ENCODE results near the gene PZP.

The PZP gene

GRCh38 chr12:9108504-9109212 is 99.5 kb downstream of the PZP start:
- no peak overlapping the region for H3K14ac ChIP-seq (ENCODE audit: low read length)
- H2BK120ac ChIP-seq (ENCODE audit: insufficient read depth, low read length, poor library complexity), result no peak overlapping the region
- H3K36me3 ChIP-seq (ENCODE audit: control insufficient read depth in 1 of 2, insufficient read depth in 2 of 2, low read length in 2 of 2), result no peaks in the 10 kb centered on the region
- no peak for DNase-seq
- H3K4me1 ChIP-seq (ENCODE audit: control insufficient read depth in 1 of 2, insufficient read depth in 2 of 2, low read length in 2 of 2), result no peaks in the 10 kb centered on the region
- no peaks in the 10 kb centered on the region for H3K79me1 ChIP-seq (ENCODE audit: low read length)
- no peak overlapping the region for H3K27ac ChIP-seq (ENCODE audit: low read depth, low read length)
- WGBS (ENCODE audit: extremely low coverage, insufficient coverage, insufficient read length), result no CpG with 5 or more reads among the region's 5 CpGs
- H3K4me3 ChIP-seq (ENCODE audit: low read depth, low read length), result no peak overlapping the region
- H4K91ac ChIP-seq (ENCODE audit: low read depth, low read length), result no peak overlapping the region
- no peak overlapping the region for H3K23ac ChIP-seq (ENCODE audit: low read length)
- H3K18ac ChIP-seq (ENCODE audit: low read length), result no peak overlapping the region
- H2BK12ac ChIP-seq (ENCODE audit: low read length), result no peak overlapping the region
- H3K79me2 ChIP-seq (ENCODE audit: control insufficient read depth, insufficient read depth, low read length, poor library complexity), result no peaks in the 10 kb centered on the region
- no peak overlapping the region for H3K9ac ChIP-seq (ENCODE audit: low read length)
- H4K12ac ChIP-seq (ENCODE audit: low read depth, low read length), result no peak overlapping the region
- no peak overlapping the region for H2BK5ac ChIP-seq (ENCODE audit: low read depth, low read length, poor library complexity)
- no peaks in the 10 kb centered on the region for H3K27me3 ChIP-seq (ENCODE audit: insufficient read depth, low read length)
- no peak overlapping the region for H3K4me2 ChIP-seq (ENCODE audit: low read length)
- H2AFZ ChIP-seq (ENCODE audit: insufficient read depth, low read length, poor library complexity), result no peak overlapping the region
- H3K4ac ChIP-seq (ENCODE audit: low read depth, low read length), result no peak overlapping the region
- no peaks in the 10 kb centered on the region for H3K9me3 ChIP-seq (ENCODE audit: insufficient read depth, low read depth, low read length)
- no peak overlapping the region for H4K8ac ChIP-seq (ENCODE audit: low read depth, low read length)
- H2AK5ac ChIP-seq (ENCODE audit: low read length), result no peak overlapping the region

GRCh38 chr12:9107542-9107873 is 100.7 kb downstream of the PZP start:
- Histone ChIP-seq H3K27me3 (ENCODE audit: insufficient read depth, low read length) (no peaks in the 10 kb centered on the region), H4K12ac (ENCODE audit: low read depth, low read length) (no peak overlapping the region), H3K23ac (ENCODE audit: low read length) (no peak overlapping the region), H2BK120ac (ENCODE audit: insufficient read depth, low read length, poor library complexity) (no peak overlapping the region), H3K4me1 (ENCODE audit: control insufficient read depth in 1 of 2, insufficient read depth in 2 of 2, low read length in 2 of 2) (no peaks in the 10 kb centered on the region), H3K36me3 (ENCODE audit: control insufficient read depth in 1 of 2, insufficient read depth in 2 of 2, low read length in 2 of 2) (no peaks in the 10 kb centered on the region), H2BK12ac (ENCODE audit: low read length) (no peak overlapping the region), H3K18ac (ENCODE audit: low read length) (no peak overlapping the region), H2BK5ac (ENCODE audit: low read depth, low read length, poor library complexity) (no peak overlapping the region), H3K9ac (ENCODE audit: low read length) (no peak overlapping the region), H3K27ac (ENCODE audit: low read depth, low read length) (no peak overlapping the region), H3K14ac (ENCODE audit: low read length) (no peak overlapping the region), H3K4me3 (ENCODE audit: low read depth, low read length) (no peak overlapping the region), H4K91ac (ENCODE audit: low read depth, low read length) (no peak overlapping the region), H3K9me3 (ENCODE audit: insufficient read depth, low read depth, low read length) (no peaks in the 10 kb centered on the region), H3K79me1 (ENCODE audit: low read length) (no peaks in the 10 kb centered on the region), H3K4ac (ENCODE audit: low read depth, low read length) (no peak overlapping the region), H3K4me2 (ENCODE audit: low read length) (no peak overlapping the region), H3K79me2 (ENCODE audit: control insufficient read depth, insufficient read depth, low read length, poor library complexity) (no peaks in the 10 kb centered on the region), H2AK5ac (ENCODE audit: low read length) (no peak overlapping the region), H4K8ac (ENCODE audit: low read depth, low read length) (no peak overlapping the region), H2AFZ (ENCODE audit: insufficient read depth, low read length, poor library complexity) (no peak overlapping the region)
- DNase-seq, result no peak
- no CpG with 5 or more reads among the region's 3 CpGs for WGBS (ENCODE audit: extremely low coverage, insufficient coverage, insufficient read length)

DNA sequence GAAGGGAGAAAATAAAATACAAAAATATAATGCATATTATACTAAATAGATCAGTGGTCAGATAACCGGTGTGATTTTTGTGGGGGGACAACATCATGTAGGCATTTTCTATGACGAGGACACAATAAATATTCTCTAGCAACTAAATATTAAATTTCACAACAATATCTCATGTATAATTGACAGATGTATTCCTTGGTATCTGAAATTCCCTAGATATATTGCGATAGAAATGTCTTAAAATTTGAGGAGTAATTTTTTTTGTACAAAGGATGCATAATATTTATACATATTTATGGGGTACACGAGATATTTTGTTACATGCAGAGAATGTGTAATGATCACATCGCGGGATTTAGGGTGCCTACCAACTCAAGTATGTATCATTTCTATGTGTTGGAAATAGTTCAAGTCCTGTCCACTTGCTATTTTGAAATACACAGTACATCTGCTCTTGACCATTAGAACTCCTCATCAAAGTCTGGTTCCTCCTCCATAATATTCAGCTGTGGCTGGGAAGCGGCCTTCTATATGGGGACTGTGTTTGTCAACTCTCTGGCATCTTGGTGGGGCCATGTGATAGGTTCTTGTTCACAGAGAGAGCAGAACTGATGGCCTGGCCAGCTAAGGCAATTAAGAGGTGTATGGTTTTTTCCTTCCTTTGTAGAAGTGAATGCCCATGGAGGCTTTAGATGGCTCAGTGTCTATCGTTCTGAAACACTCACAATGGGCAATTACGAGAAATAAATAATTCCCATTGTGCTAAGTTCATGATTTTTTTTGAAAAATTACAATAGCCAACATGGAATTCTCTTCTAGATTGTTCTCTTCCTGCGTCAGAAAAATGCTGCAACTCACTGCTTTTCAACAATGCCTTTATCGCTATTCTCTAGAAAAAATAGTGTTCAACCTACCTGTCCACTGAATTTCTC is 101.3 kb downstream of the PZP start:
- H3K4me1 ChIP-seq (ENCODE audit: control insufficient read depth in 1 of 2, insufficient read depth in 2 of 2, low read length in 2 of 2), result no peaks in the 10 kb centered on the region
- no CpG with 5 or more reads among the region's 11 CpGs for WGBS (ENCODE audit: extremely low coverage, insufficient coverage, insufficient read length)
- H4K12ac ChIP-seq (ENCODE audit: low read depth, low read length), result no peak overlapping the region
- no peaks in the 10 kb centered on the region for H3K36me3 ChIP-seq (ENCODE audit: control insufficient read depth in 1 of 2, insufficient read depth in 2 of 2, low read length in 2 of 2)
- no peak overlapping the region for H2BK5ac ChIP-seq (ENCODE audit: low read depth, low read length, poor library complexity)
- H3K18ac ChIP-seq (ENCODE audit: low read length), result no peak overlapping the region
- no peaks in the 10 kb centered on the region for H3K79me2 ChIP-seq (ENCODE audit: control insufficient read depth, insufficient read depth, low read length, poor library complexity)
- H2AK5ac ChIP-seq (ENCODE audit: low read length), result no peak overlapping the region
- H3K14ac ChIP-seq (ENCODE audit: low read length), result no peak overlapping the region
- no peak for DNase-seq
- H3K79me1 ChIP-seq (ENCODE audit: low read length), result no peaks in the 10 kb centered on the region
- H2BK120ac ChIP-seq (ENCODE audit: insufficient read depth, low read length, poor library complexity), result no peak overlapping the region
- no peak overlapping the region for H3K23ac ChIP-seq (ENCODE audit: low read length)
- H3K27ac ChIP-seq (ENCODE audit: low read depth, low read length), result no peak overlapping the region
- H4K91ac ChIP-seq (ENCODE audit: low read depth, low read length), result no peak overlapping the region
- H3K27me3 ChIP-seq (ENCODE audit: insufficient read depth, low read length), result no peaks in the 10 kb centered on the region
- H3K4ac ChIP-seq (ENCODE audit: low read depth, low read length), result no peak overlapping the region
- no peak overlapping the region for H2AFZ ChIP-seq (ENCODE audit: insufficient read depth, low read length, poor library complexity)
- no peak overlapping the region for H3K4me3 ChIP-seq (ENCODE audit: low read depth, low read length)
- no peak overlapping the region for H3K4me2 ChIP-seq (ENCODE audit: low read length)
- no peak overlapping the region for H4K8ac ChIP-seq (ENCODE audit: low read depth, low read length)
- H3K9me3 ChIP-seq (ENCODE audit: insufficient read depth, low read depth, low read length), result no peaks in the 10 kb centered on the region
- H2BK12ac ChIP-seq (ENCODE audit: low read length), result no peak overlapping the region
- no peak overlapping the region for H3K9ac ChIP-seq (ENCODE audit: low read length)

DNA sequence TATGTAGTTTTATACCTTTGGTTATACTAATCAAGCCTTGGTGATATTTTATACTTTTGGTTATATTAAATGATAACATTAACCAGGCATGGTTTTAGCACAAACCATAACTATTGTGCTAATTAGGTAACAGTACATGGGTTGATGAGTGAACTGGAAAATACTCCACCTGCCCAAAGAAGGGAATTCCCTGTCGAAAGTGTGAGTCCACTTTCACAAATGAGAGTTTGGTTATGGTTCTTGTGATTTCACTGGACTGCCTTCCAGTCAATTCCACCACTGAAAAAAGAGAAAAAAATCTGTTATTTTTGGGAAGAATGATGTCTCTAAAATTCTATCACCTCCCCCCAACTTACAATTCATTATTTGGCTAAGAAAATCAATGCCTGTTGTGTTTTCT is 102.1 kb downstream of the PZP start:
- H2BK5ac ChIP-seq (ENCODE audit: low read depth, low read length, poor library complexity), result no peak overlapping the region
- no peak overlapping the region for H3K4me2 ChIP-seq (ENCODE audit: low read length)
- no peaks in the 10 kb centered on the region for H3K4me1 ChIP-seq (ENCODE audit: control insufficient read depth in 1 of 2, insufficient read depth in 2 of 2, low read length in 2 of 2)
- H2BK120ac ChIP-seq (ENCODE audit: insufficient read depth, low read length, poor library complexity), result no peak overlapping the region
- H3K23ac ChIP-seq (ENCODE audit: low read length), result no peak overlapping the region
- H4K12ac ChIP-seq (ENCODE audit: low read depth, low read length), result no peak overlapping the region
- H3K9me3 ChIP-seq (ENCODE audit: insufficient read depth, low read depth, low read length), result no peaks in the 10 kb centered on the region
- H3K14ac ChIP-seq (ENCODE audit: low read length), result no peak overlapping the region
- H3K27me3 ChIP-seq (ENCODE audit: insufficient read depth, low read length), result no peaks in the 10 kb centered on the region
- no CpG with 5 or more reads among the region's 1 CpG for WGBS (ENCODE audit: extremely low coverage, insufficient coverage, insufficient read length)
- no peak for DNase-seq
- H4K8ac ChIP-seq (ENCODE audit: low read depth, low read length), result no peak overlapping the region
- no peak overlapping the region for H4K91ac ChIP-seq (ENCODE audit: low read depth, low read length)
- no peak overlapping the region for H3K27ac ChIP-seq (ENCODE audit: low read depth, low read length)
- no peaks in the 10 kb centered on the region for H3K36me3 ChIP-seq (ENCODE audit: control insufficient read depth in 1 of 2, insufficient read depth in 2 of 2, low read length in 2 of 2)
- H3K9ac ChIP-seq (ENCODE audit: low read length), result no peak overlapping the region
- no peak overlapping the region for H3K4me3 ChIP-seq (ENCODE audit: low read depth, low read length)
- no peak overlapping the region for H3K4ac ChIP-seq (ENCODE audit: low read depth, low read length)
- no peaks in the 10 kb centered on the region for H3K79me2 ChIP-seq (ENCODE audit: control insufficient read depth, insufficient read depth, low read length, poor library complexity)
- no peak overlapping the region for H2AK5ac ChIP-seq (ENCODE audit: low read length)
- H3K18ac ChIP-seq (ENCODE audit: low read length), result no peak overlapping the region
- H3K79me1 ChIP-seq (ENCODE audit: low read length), result no peaks in the 10 kb centered on the region
- no peak overlapping the region for H2AFZ ChIP-seq (ENCODE audit: insufficient read depth, low read length, poor library complexity)
- no peak overlapping the region for H2BK12ac ChIP-seq (ENCODE audit: low read length)
